GM06990 (cell line): ENCODE results near the gene MISP3.
A peak's percentile ranks its signal among the peaks of the same experiment; 100 is the strongest.
"Not testable (repeated sequence)": the region's sequence is repeated elsewhere in the genome, so short reads cannot be mapped to it uniquely, and the experiment has no call there.

Source experiments
- DNase-seq: peaks from one replicate; pipeline ENCODE4 v3.0.0-alpha.2; 2011; ENCODE audit not compliant: insufficient read length; ENCODE audit errors: extremely low read depth
- H3K27me3 ChIP-seq: replicated peaks from 2 replicates; pipeline ENCODE4 v1.6.0; 2011; ENCODE audit warnings: low read length; ENCODE audit not compliant: control insufficient read depth, insufficient read depth
- H3K36me3 ChIP-seq: 2 replicates; pipeline ENCODE4 v1.5.1; 2011; ENCODE audit warnings: low read length; ENCODE audit not compliant: control insufficient read depth, insufficient read depth
- H3K4me3 ChIP-seq: replicated peaks from 2 replicates; pipeline ENCODE4 v1.5.1; 2011; ENCODE audit warnings: low read depth, mild to moderate bottlenecking, control low read depth, low read length
- CTCF ChIP-seq: IDR thresholded peaks from 2 replicates; pipeline ENCODE4 v1.5.1; 2011; ENCODE audit warnings: low read length, control low read depth, mild to moderate bottlenecking, inconsistent platforms; ENCODE audit not compliant: insufficient read depth, poor library complexity, severe bottlenecking

The MISP3 gene

GRCh38 chr19:14042659-14043608, 29.7 kb upstream of the MISP3 start:
- not testable (repeated sequence) for H3K36me3 ChIP-seq, H3K4me3 ChIP-seq, DNase-seq, H3K27me3 ChIP-seq
- peak; percentile 50 for TF ChIP-seq CTCF

GRCh38 chr19:14047866-14048265, 24.7 kb upstream of the MISP3 start:
- DNase-seq, H3K27me3 ChIP-seq, H3K4me3 ChIP-seq: not testable (repeated sequence)
- peaks cover 25% of the 10 kb centered on the region for H3K36me3 ChIP-seq

- Histone ChIP-seq H3K4me3 (no peak overlapping the region), H3K36me3 (peaks cover 26% of the 10 kb centered on the region), H3K27me3 (no peaks in the 10 kb centered on the region)
- no peak for DNase-seq
- peak; percentile 95 for TF ChIP-seq CTCF
These were observed 24.0 kb upstream of the MISP3 start for GRCh38 chr19:14048443-14049153.

GRCh38 chr19:14050512-14050911, 22.1 kb upstream of the MISP3 start:
- H3K4me3 ChIP-seq = no peak overlapping the region
- H3K27me3 ChIP-seq = no peaks in the 10 kb centered on the region
- no peak for DNase-seq
- H3K36me3 ChIP-seq = peaks cover 26% of the 10 kb centered on the region
- TF ChIP-seq CTCF = no peak

- not testable (repeated sequence) for DNase-seq, H3K4me3 ChIP-seq, H3K27me3 ChIP-seq
- H3K36me3 ChIP-seq = peaks cover 24% of the 10 kb centered on the region
These were observed 21.6 kb upstream of the MISP3 start for GRCh38 chr19:14050961-14051360.

- no peak for DNase-seq
- H3K36me3 ChIP-seq = peaks cover 21% of the 10 kb centered on the region
- H3K27me3 ChIP-seq = no peaks in the 10 kb centered on the region; the same call in 1 of the 2 replicates
- no peak for TF ChIP-seq CTCF
- no peak overlapping the region for H3K4me3 ChIP-seq
These were observed 20.6 kb upstream of the MISP3 start for GRCh38 chr19:14051980-14052379.
